Measurements from ENCODE around the gene SRP19.
A peak's percentile ranks its signal among the peaks of the same experiment; 100 is the strongest.
"Not testable (repeated sequence)": the region's sequence is repeated elsewhere in the genome, so short reads cannot be mapped to it uniquely, and the experiment has no call there.

SRP19 gene

GRCh38 chr5:112860929-112861637, at the start of gene SRP19:
Gene SRP19, plus strand, starts transcription at chr5:112861287. Its CDS starts 90 bp downstream, at chr5:112861377.
- DNase-seq, result peak; percentile 93

- DNase-seq, result no peak
Observed at GRCh38 chr5:112812549-112812948, 48.5 kb upstream of the SRP19 start.

DNA sequence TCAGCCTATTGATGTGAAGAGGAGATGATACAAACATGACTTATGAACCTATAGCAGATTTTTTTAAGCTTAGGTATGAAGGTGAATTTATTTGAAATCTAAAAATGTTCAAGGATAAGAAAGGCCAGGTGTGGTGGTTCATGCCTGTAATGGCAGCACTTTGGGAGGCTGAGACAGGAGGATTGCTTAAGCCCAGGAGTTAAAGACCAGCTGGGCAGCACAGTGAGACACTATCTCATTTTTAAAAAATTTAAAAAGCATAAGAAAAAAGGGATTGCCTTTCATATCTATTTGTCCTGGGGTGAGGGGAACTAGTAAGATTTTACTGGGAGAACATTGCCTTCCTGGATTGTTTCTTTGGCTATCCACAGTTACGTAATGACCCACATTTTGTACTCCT, 40.8 kb upstream of the SRP19 start:
- no peak for DNase-seq

DNA sequence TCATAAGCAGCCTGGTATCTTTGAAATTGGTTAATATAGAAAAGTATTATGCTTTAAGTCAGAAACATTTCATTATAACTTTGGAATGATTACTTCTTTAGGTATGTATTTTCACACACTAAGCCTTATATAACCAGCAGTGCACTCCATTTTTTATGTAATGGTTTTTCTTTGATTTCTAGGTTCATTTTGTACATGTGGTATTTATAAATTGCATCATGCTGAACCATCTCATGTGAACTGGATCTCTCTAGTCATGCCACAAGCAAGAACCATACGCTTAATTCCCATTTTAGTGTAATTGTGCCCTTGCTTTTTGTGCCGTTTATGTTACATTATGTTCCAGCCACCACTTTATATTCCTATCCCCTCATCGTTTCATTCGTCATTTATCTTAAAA, 38.6 kb upstream of the SRP19 start:
- DNase-seq, result no peak

- DNase-seq, result no peak
Observed at GRCh38 chr5:112823181-112823580, 37.9 kb upstream of the SRP19 start.

GRCh38 chr5:112823656-112824055, 37.4 kb upstream of the SRP19 start:
- DNase-seq, result no peak

DNA sequence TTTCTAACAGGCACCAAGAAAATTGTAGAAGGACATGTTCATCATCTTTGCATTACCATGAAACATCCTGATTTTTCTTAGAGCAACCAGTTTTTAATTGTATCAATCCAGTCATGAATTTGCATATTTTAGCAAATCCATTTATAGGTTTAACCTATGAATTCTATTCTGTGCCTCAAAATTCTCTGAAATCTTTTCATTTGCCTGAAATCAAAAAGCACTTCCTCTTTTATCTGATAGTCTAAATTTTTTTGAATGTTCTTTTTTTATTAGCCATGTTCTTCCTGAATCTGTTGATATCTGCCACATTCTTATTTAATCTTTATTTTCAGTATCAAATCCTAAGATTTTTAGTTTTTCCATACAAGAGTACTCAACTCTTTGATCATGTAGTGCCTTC, 36.9 kb upstream of the SRP19 start:
- no peak for DNase-seq

DNA sequence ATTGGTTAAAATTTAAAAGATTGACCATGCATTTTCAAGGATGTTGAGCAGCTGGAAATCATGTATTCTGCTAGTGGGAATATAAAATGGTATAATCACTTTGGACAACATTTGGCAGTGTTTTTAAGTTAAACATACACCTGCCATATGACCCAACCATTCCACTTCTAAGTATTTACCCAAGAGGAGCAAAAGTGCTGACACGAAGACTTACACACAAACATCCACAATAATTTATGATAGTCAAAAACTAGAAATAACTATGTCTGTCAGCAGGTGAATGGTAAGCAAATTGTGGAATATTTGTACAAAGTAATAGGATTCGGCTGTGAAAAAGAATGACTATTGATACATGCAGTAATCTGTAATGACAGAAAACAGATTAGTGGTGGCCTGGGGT, 30.7 kb upstream of the SRP19 start:
- DNase-seq, result no peak

DNA sequence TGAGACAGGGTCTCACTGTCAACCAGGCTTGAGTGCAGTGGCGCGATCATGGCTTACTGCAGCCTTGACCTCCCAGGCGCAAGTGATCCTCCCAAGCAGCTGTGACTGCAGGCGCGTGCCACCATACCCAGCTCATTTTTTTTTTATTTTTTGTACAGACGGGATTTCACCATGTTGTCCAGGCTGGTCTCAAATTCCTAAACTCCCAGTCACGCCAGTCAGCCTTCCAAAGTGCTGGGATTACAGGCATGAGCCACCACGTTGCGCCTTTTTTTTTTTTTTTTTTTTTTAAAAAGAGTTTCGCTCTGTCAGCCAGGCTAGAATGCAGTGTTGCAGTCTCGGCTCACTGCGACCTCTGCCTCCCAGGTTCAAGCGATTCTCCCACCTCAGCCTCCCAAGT, 27.1 kb upstream of the SRP19 start:
- no peak for DNase-seq

- no peak for DNase-seq
Observed at GRCh38 chr5:112844489-112844888, 16.6 kb upstream of the SRP19 start.

DNA sequence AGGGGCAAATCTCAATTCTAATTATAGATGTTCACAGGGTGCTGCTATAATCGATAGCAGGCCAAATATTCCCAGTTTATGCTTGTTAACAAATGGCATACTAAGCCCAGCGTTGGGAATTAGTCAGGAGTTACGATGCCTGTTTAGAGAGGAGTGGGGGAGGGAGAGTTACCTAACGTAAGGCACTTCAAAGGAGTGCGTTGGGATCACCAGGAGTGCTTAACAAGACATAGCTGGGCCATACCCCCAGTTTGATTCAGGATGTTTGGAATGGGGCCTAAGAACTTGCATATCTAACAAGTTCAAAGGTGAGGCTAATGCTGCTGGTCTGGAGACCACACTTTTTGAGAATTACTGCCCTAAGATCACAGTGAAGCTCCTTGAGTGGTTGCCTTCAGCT, 14.5 kb upstream of the SRP19 start:
- DNase-seq, result no peak

- no peak for DNase-seq
Observed at GRCh38 chr5:112847306-112847705, 13.8 kb upstream of the SRP19 start.

- peak; percentile 2 for DNase-seq
Observed at GRCh38 chr5:112848116-112848811, 12.8 kb upstream of the SRP19 start.

DNA sequence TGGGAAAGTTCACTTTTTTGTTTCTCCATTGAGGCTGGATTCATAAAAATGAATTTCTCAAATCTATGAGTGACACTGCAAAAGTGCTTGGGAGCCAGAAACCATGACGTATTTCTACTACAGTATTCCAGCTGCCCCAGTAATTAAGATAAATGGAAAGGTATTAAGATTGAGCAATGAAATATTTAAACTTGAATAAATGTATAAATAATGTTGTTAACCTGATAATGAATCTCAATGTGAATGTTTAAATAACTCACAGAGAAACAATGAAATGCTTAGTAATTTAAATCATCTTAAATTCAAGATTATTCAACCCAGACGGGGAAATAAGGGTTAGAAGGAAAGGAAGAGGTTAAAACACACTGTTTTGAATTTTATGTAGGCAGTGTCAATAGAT, 11.2 kb upstream of the SRP19 start:
- no peak for DNase-seq

- DNase-seq, result no peak
Observed at GRCh38 chr5:112854651-112855050, 6.4 kb upstream of the SRP19 start.

DNA sequence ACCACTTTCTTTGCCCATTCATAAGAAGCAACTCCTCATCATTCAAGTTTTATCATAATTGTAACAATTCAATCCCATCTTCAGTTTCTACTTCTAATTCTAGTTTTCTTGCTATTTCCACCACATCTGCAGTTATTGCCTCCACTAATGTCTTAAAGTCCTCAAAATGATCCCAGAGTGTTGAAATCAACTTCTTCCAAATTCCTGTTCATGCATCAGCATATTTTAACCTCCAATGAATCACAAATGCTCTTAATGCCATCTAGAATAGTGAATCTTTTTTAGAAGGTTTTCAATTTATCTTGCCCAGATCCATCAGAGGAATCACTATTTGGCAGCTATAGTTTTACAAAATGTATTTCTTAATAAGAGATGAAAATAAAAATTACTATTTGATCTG, 3.2 kb upstream of the SRP19 start:
- no peak for DNase-seq

DNA sequence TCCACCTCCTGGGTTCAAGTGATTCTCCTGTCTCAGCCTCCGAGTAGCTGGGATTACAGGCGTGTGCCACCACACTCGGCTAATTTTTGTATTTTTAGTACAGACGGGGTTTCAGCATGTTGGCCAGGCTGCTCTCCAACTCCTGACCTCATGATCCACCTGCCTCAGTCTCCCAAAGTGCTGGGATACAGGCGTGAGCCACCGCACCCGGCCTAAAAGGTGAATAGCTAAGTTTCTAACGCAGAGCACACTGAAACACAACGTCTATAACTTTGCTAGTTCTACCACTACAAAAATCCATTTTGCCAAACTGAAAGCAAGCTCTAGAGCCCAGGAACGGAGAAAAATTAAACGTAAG, 537 bp upstream of the SRP19 start:
- DNase-seq, result not testable (repeated sequence)

DNA sequence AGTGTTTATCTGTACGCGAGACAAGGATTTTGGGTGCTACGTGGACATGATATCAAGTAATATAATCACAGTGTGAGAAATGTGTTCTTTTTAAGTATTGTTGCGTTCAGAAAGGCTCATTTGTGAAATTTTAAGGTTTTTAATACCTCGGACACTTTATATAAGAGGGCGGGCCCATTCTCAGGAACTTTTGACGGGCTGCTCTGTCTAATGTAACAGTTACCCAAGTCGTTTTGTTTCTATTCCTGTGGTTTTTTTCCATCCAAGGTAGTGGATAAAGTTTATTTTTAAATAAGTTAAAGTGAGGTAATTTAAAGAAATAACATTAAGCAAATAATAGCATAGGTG, 525 bp downstream of the SRP19 start:
- DNase-seq, result no peak

- no peak for DNase-seq
Observed at GRCh38 chr5:112862085-112862484, 998 bp downstream of the SRP19 start.

GRCh38 chr5:112863549-112863948, 2.5 kb downstream of the SRP19 start:
- DNase-seq, result no peak

DNA sequence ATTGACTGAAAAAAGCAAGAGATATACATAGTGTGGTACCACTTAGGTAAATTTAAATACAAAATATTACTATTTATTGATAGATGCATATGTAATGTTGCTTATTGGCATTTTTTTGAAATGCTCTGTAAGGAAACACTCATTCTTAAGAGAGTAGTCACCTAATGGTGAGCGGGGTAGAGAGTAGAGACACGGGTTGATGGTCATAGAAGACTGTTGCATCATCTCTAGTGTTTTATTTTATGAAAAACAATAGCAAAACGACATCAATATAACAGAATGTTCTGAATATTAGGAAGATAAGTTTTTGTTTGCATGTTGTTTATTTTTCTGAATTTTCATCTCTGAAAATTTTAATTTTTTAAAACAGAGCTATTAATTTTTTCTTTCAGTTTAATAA, 4.0 kb downstream of the SRP19 start:
- no peak for DNase-seq

DNA sequence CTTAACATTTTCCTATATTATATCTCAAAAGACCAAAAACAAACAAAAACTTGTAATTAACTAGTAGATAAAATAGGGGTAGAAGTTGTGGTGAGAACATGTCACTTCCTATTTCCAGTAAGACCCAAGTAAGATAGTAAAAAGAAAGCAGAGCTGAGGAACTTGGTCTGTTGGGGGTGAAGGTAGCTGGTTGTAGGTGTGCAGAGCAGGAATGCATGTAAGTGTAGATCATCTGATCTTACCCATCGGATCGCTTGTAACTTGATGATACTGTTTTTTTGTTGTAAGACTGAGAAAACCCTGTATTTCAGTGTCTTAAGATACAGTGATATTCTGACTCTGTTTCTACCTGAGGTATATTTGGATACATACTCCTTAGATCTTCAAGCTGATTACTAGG, 5.7 kb downstream of the SRP19 start:
- no peak for DNase-seq

GRCh38 chr5:112867411-112867810, 6.3 kb downstream of the SRP19 start:
- no peak for DNase-seq

DNA sequence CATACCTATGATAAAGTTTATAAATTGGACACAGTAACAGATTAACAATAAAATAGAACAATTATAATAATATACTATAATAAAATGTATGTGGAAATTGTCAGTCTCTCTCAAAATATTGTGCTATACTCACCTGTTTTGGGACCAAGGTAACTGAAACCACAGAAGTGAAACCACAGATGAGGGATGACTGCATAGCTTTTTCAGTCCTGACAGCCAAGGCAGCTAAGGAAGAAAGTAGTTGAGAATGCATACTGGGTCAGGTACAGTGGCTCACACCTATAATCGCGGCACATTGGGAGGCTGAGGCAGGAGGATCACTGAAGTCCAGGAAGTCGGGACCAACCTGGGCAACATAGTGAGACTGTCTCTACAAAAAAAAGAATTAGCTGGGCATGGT, 8.9 kb downstream of the SRP19 start:
- DNase-seq, result no peak

GRCh38 chr5:112870966-112871365, 9.9 kb downstream of the SRP19 start:
- no peak for DNase-seq
